HG02981 (cell line): Measurements from ENCODE around the gene EPHA5.

ENCODE experiments used
- ATAC-seq: cut with Tn5 transposase; IDR thresholded peaks from one replicate; pipeline ENCODE4 v1.9.1; 2021; ENCODE audit warnings: mild to moderate bottlenecking, moderate library complexity; ENCODE audit not compliant: unreplicated experiment

The EPHA5 gene

GRCh38 chr4:65635051-65635821 lies 35.1 kb downstream of the EPHA5 start:
- no peak for ATAC-seq

GRCh38 chr4:65624651-65625050 lies 45.6 kb downstream of the EPHA5 start:
- ATAC-seq = no peak

DNA sequence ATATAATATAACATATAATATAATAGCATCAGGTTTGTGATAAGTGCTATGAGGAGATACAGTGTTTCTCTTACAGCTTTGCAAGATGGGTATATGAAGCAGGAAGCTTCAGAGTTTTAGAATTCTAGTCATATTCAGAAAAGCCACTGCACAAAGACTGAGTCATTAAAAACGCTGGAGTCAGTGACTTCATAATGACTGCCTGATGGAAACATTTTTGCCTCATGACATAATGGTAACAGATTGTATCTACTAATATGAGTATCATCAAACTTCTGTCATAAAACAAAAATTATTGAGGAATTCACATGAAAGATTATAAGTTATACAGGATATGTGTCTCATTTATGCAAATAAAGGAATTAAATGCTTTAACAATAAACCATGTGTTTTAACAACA lies 46.8 kb downstream of the EPHA5 start:
- no peak for ATAC-seq

DNA sequence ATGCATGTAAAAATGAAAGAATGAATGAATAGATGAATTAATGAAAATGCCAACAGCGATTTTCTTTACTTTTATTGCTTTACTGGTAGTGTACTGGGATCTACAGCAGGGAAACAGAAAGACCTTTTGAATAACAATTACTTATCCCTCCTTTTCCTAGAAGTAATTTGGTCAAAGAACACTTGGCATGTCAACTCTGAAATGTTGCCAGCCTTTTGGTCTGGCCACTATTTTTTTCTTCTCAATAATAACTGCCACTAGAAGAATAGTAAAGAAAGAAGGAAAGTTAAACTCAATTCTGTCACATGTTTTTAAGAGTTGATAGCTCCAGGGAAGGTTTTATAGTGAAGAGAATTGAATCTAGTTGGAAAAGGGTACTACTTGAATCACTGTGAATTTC lies 52.9 kb downstream of the EPHA5 start:
- no peak for ATAC-seq

DNA sequence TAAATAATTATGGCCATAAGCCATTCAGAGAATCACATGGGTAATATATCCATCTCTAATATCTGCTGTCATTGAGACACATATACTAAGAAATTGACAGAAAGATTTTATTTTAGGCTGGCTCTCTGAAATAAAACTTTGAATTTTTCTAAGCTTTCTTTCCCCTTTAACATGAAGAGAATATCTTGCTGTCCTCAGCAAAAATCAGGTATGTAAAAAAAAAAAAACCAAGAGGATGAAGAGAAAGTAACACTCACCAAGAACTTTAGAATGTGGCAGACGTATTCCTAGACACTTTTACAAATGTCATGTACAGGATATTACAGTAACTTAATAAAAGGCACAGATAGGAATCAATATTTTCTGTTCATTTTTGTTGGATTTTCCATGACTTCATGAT lies 65.8 kb downstream of the EPHA5 start:
- ATAC-seq = no peak

DNA sequence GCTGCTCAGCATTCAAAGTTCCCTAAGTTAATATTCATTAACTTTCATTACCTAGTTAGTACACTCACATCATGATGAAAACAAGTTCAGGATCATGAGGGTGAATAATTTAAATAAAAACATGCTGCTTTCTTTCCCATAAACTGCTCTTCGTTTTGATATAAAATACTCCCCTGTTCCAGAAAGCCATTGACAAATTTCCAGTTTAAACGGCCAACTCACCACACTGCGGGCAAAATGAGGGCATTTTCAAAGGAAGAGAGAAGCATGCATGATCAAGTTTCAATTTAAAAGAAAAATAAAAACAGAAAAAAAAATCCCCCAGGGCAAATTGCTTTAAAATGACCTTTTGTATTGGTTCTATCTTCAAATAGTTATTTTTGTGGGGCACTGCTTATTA lies 69.6 kb downstream of the EPHA5 start:
- ATAC-seq = no peak

DNA sequence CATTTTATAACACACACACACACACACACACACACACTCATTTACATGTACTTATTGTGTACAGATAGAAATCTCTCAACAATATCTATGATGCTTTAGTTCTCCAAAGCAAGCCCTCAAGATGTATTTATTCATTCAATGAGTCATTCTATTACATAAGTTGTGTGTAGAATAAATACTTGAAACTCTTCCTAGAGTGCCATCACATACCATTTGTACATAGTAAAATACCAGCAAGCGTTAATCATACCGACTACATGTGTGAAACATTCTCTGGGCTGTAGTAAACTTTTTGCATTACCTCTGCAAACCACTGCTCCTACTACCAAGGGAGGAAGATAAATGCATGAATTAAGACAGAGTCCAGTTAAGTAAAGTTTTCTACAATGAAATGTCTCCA lies 70.9 kb downstream of the EPHA5 start:
- ATAC-seq = no peak

- no peak for ATAC-seq
Measured at GRCh38 chr4:65597697-65598096, 72.6 kb downstream of the EPHA5 start.

DNA sequence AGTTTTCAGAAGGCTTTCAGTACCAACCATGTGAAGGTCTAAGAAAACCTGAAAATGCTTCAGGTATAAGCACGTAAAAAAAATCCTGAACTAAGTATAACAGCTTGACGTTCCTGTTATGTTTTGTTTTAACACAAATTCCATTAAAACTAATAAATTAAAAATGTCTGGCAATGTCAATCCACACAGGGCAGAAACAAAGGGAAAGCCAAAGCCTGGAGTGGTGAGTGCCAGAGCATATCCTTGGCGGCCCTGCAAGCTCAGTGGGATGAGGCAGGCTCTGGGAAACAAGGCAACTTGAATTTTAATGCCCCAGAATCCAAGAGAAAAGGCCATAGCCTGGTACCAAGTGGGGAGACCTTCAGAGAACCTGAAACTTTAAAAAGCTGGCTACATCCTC lies 78.2 kb downstream of the EPHA5 start:
- no peak for ATAC-seq

- no peak for ATAC-seq
Measured at GRCh38 chr4:65589921-65590320, 80.4 kb downstream of the EPHA5 start.

DNA sequence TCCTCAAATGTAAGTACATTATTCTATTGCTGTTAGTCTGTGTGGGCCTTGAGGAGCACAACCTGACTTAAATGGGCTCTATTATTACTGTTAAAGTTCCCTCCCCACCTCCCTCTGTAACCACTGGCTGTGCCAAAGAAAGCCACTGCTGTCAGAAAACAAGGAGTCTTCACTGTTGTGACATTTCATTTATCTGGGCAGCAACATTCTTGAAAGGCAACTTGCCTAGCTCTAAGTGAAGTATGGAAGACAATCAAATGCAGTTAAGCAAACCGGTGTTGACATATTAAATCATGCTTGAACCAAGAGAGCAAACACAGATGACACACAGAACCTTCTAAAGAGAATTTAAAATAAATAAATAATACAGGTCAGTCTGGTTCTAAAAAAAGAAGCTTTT lies 81.0 kb downstream of the EPHA5 start:
- ATAC-seq = no peak

- ATAC-seq = no peak
Measured at GRCh38 chr4:65580551-65580950, 89.7 kb downstream of the EPHA5 start.

- no peak for ATAC-seq
Measured at GRCh38 chr4:65566473-65566872, 103.8 kb downstream of the EPHA5 start.

DNA sequence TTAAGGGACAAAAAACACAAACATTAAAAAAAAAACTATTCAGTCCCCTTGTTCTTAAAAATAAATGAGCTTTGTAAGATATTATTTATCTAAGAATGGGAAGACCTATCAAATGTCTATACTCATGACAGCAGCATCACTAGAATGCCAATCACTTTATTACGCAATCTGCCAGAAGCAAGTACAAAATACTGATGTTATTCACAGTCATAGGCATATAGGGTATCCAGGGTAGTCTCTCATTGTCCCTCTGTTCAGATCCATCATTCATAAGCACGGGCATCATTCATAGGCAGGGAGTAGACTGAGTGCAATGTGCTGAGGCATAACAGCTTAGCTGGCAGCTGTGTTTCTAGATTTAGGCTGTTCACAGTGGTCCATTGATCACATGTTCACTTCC lies 109.1 kb downstream of the EPHA5 start:
- no peak for ATAC-seq

DNA sequence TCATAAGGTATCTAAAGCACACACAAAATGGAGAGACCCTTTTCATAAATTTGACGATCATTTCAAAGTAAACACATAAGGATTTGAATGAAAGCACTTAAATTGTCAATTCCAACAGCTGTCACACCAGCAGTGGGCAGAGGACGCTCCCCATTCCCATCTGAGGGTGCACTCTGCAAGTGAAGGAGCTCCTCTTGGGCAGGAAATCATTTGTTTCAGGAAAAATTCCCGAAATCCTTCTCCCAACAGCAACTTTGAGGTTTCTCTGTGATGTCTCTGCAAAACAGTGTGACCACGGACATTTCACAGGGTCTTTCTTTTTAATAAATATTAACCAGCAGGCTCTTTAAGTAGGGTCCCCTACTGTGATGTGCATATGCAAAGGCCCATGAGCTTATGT lies 111.0 kb downstream of the EPHA5 start:
- no peak for ATAC-seq

DNA sequence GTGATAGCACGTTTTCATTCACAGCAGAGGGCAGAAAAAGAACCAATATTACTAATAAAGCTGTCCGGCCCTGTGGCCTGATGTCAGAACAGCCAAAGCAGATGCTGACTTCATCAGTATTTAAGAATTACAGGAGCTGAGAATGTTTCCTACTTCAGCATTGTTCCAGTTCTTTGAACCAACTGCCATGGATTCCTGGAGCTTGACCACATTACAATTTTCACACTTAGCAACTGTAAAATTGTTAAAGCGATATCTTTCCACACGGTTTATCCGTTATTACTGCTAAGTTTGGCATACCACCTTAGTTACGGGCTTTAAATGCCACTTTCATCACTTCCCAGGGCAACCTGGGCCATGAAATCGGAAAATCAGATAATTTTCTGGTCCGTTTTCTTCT lies 118.2 kb downstream of the EPHA5 start:
- ATAC-seq = no peak

DNA sequence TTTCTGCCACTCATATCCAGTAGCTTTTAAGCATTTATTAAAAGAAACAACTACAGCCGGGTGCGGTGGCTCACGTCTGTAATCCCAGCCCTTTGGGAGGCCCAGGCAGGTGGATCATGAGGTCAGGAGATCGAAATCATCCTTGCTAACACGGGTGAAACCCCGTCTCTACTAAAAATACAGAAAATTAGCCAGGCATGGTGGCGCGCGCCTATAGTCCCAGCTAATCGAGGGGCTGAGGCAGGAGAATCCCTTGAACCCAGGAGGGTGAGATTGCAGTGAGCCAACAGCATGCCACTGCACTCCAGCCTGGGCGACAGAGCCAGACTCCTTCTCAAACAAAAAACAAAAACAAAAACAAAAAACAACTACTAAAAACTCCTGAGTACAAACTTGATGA lies 119.8 kb downstream of the EPHA5 start:
- ATAC-seq = no peak

DNA sequence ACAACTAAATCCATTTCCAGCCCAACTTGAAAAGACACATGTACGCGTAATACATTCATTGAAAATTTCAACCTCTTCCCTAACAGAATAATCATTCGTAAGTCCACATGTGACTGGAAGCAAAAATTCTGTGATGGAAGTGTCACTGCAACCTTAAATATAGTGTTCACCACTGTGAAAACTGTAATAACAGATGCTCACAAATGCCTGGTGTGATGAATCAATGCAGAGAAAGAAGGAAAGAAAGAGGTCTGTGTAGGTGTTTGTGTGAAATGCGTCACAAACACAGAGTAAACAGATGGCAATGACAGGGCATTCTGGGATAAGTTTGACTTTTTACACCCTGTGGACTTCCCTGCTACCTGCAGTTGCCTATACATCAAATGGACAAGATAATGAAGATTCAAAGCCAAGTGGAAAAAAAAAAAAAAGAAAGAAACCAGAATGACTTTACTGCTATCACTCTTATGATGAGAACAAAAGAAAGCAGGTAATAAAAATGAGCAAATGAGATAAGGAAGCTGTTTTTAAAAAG lies 123.3 kb downstream of the EPHA5 start:
- no peak for ATAC-seq

GRCh38 chr4:65538571-65538970 lies 131.7 kb downstream of the EPHA5 start:
- ATAC-seq = no peak

- ATAC-seq = no peak
Measured at GRCh38 chr4:65535113-65535512, 135.2 kb downstream of the EPHA5 start.

DNA sequence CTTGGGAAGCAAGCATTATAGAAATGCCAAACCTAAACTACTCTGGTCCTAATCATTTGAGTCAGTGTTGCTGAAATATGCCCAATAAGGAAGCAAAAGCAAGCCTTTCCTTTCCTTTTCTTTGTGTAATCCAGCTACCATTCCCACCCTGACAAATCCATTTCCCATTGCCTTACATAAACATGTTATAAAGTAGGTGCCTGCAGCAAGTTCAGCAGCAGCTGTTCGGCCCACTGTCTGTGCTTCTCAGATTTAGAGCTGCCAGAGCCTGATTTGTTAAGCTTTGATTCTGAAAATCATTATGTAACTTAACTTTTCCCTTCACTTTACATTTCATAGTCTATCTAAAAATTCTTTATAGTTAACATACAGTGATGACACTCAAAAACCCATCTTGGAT lies 148.6 kb downstream of the EPHA5 start:
- ATAC-seq = no peak

DNA sequence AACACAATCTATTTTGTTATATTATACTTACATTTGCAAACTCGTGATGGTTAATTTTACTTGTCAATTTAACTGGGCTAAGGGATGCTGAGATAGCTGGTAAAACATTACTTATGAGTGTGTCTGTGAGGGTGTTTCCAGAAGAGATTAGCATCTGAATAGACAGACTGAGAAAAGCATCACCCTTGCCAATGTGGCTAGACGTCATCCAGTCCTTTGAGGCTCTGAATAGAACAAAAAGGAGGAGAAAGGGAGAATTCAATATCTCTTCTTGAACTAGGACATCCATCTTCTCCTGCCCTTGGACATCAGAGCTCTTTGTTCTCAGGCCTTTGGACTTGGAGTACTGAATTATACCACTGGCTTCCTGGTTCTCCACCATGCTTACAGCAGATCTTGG lies 154.6 kb downstream of the EPHA5 start:
- no peak for ATAC-seq

GRCh38 chr4:65510976-65511375 lies 159.3 kb downstream of the EPHA5 start:
- no peak for ATAC-seq
